ENCODE data around the gene ARNT2.

The ARNT2 gene

DNA sequence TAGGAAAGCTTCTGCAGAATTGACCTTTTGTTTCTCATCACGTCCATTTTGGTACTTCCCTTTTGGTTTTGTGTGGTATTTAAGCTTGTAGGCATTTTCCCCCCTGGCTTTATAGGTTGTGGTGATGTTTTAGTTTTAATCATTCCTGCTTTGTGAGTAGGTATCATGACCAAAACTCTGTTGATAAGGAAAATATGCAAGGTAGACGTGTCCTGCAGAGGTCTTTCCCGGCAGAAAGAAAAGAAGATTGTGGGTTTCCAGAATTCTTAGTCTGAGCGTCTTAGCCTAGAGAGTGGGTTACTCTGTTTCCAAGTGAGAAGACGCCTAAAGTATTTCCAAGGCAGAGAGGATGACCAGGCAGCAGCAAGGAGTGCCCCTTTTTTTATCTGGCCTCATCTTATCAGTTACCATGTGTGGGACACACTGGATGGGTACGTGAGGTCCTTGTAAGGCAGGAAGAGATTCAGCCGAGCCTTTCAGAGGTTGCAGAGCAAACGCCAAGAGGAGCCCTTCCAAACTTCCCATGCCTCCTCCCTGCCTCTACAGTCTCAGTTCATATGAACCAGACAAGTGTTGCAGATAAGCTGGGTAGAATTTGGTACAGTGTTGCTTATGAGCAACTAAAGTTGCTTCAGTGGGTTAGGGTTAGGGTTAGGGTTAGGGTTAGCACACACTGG lies 58.8 kb downstream of the ARNT2 start:
- no peaks in the 10 kb centered on the region for H3K27me3 ChIP-seq (replicated peaks; ENCODE audit: insufficient read depth, low read length)
- H3K27ac ChIP-seq (ENCODE audit: low read length), result no peak overlapping the region
- no peak for DNase-seq
- H3K79me2 ChIP-seq (ENCODE audit: low read length), result no peaks in the 10 kb centered on the region
- no peak overlapping the region for H2AFZ ChIP-seq (ENCODE audit: low read length)
- no peaks in the 10 kb centered on the region for H3K36me3 ChIP-seq (replicated peaks; ENCODE audit: insufficient read depth, low read length)
- no peaks in the 10 kb centered on the region for H3K4me1 ChIP-seq (ENCODE audit: low read length)
- H3K4me2 ChIP-seq (ENCODE audit: low read depth, low read length), result no peak overlapping the region
- no peaks in the 10 kb centered on the region for H3F3A ChIP-seq (ENCODE audit: insufficient read depth, low read length)
- H3K9me2 ChIP-seq (replicated peaks; ENCODE audit: insufficient read depth, low read length), result no peaks in the 10 kb centered on the region
- no peak overlapping the region for H3K9ac ChIP-seq (ENCODE audit: low read length)
- H3K9me3 ChIP-seq (replicated peaks; ENCODE audit: insufficient read depth, low read length), result no peaks in the 10 kb centered on the region
- H3K4me3 ChIP-seq (ENCODE audit: low read length), result no peak overlapping the region
- TF ChIP-seq EZH2 (optimal IDR thresholded peaks at IDR 0.05; ENCODE audit: low read depth, low read length) (no peak), EZH2phosphoT487 (IDR thresholded peaks at IDR 0.05; ENCODE audit: low read length) (no peak)
- TF ChIP-seq, protein P1, sequence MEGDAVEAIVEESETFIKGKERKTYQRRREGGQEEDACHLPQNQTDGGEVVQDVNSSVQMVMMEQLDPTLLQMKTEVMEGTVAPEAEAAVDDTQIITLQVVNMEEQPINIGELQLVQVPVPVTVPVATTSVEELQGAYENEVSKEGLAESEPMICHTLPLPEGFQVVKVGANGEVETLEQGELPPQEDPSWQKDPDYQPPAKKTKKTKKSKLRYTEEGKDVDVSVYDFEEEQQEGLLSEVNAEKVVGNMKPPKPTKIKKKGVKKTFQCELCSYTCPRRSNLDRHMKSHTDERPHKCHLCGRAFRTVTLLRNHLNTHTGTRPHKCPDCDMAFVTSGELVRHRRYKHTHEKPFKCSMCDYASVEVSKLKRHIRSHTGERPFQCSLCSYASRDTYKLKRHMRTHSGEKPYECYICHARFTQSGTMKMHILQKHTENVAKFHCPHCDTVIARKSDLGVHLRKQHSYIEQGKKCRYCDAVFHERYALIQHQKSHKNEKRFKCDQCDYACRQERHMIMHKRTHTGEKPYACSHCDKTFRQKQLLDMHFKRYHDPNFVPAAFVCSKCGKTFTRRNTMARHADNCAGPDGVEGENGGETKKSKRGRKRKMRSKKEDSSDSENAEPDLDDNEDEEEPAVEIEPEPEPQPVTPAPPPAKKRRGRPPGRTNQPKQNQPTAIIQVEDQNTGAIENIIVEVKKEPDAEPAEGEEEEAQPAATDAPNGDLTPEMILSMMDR (IDR thresholded peaks at IDR 0.05; ENCODE audit: low read length), result no peak
- H4K20me1 ChIP-seq (ENCODE audit: insufficient read depth, low read length), result no peaks in the 10 kb centered on the region

DNA sequence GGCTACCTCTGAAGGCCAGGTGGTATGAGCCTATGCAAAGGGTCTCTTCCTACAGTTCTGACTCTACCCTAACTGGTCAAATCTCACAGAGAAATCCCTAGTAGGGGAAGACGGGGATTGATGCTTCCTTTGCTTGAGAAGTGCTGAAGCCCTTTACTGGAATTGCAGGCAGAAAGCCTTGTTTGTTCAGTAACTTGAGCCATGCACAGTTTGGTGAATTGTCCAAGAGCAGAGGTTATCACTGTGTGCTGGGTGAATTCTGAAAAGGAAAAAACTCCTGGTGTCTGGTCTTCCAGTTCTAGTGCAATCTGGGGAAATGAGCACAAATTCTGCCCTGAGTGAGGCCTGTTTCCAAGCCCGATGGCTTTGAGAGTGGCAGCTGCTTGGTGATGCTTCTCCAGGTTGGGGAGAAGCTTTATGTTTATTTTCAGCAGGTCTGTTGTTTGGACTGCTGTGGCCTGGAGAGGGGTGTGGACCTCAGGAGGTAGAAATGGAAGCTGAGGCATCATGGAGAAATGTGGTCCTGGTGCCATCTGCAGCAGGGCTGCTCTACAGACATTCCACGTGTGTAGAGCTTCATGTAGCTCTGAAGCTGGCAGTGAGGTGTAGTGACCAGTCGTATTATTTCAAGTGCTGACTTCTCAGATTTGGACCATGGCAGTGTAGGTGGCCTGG lies 60.9 kb downstream of the ARNT2 start:
- Histone ChIP-seq H3K36me3 (replicated peaks; ENCODE audit: insufficient read depth, low read length) (no peaks in the 10 kb centered on the region), H3K79me2 (ENCODE audit: low read length) (no peaks in the 10 kb centered on the region), H2AFZ (ENCODE audit: low read length) (no peak overlapping the region), H3K27me3 (replicated peaks; ENCODE audit: insufficient read depth, low read length) (no peaks in the 10 kb centered on the region), H3K9me2 (replicated peaks; ENCODE audit: insufficient read depth, low read length) (no peaks in the 10 kb centered on the region), H3F3A (ENCODE audit: insufficient read depth, low read length) (no peaks in the 10 kb centered on the region), H3K9ac (ENCODE audit: low read length) (no peak overlapping the region), H4K20me1 (ENCODE audit: insufficient read depth, low read length) (no peaks in the 10 kb centered on the region), H3K27ac (ENCODE audit: low read length) (no peak overlapping the region), H3K4me1 (ENCODE audit: low read length) (no peaks in the 10 kb centered on the region), H3K4me3 (ENCODE audit: low read length) (no peak overlapping the region), H3K4me2 (ENCODE audit: low read depth, low read length) (no peak overlapping the region), H3K9me3 (replicated peaks; ENCODE audit: insufficient read depth, low read length) (no peaks in the 10 kb centered on the region)
- DNase-seq, result no peak
- TF ChIP-seq EZH2phosphoT487 (IDR thresholded peaks at IDR 0.05; ENCODE audit: low read length) (no peak), EZH2 (optimal IDR thresholded peaks at IDR 0.05; ENCODE audit: low read depth, low read length) (no peak)
- TF ChIP-seq, protein P1 (IDR thresholded peaks at IDR 0.05; ENCODE audit: low read length), result no peak

DNA sequence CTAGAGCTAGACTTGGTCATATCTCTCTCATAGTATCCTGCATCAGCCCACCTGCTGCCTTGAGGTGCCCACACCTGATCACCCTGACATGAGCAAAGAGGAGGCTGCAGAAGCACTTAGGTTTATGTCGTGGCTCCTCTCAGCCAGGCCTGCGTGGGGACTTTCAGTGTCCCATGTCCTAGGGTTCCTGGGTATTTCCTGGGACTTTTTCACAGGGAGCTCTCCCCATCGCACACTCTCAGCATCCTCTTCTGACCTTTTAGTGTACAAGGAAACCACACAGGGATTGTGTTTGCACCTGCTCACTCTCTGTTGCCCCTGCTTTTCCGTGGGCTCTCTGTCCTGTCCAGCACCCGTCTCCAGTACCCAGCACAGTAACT lies 61.4 kb downstream of the ARNT2 start:
- Histone ChIP-seq H4K20me1 (ENCODE audit: insufficient read depth, low read length) (no peaks in the 10 kb centered on the region), H2AFZ (ENCODE audit: low read length) (no peak overlapping the region), H3K9me3 (replicated peaks; ENCODE audit: insufficient read depth, low read length) (no peaks in the 10 kb centered on the region), H3K9me2 (replicated peaks; ENCODE audit: insufficient read depth, low read length) (no peaks in the 10 kb centered on the region), H3K4me3 (ENCODE audit: low read length) (no peak overlapping the region), H3K4me1 (ENCODE audit: low read length) (no peaks in the 10 kb centered on the region), H3K27me3 (replicated peaks; ENCODE audit: insufficient read depth, low read length) (no peaks in the 10 kb centered on the region), H3K79me2 (ENCODE audit: low read length) (no peaks in the 10 kb centered on the region), H3K27ac (ENCODE audit: low read length) (no peak overlapping the region), H3K36me3 (replicated peaks; ENCODE audit: insufficient read depth, low read length) (no peaks in the 10 kb centered on the region), H3K4me2 (ENCODE audit: low read depth, low read length) (no peak overlapping the region), H3K9ac (ENCODE audit: low read length) (no peak overlapping the region), H3F3A (ENCODE audit: insufficient read depth, low read length) (no peaks in the 10 kb centered on the region)
- no peak for DNase-seq
- no peak for TF ChIP-seq EZH2phosphoT487 (IDR thresholded peaks at IDR 0.05; ENCODE audit: low read length)
- TF ChIP-seq EZH2 (optimal IDR thresholded peaks at IDR 0.05; ENCODE audit: low read depth, low read length), result no peak
- TF ChIP-seq, protein P1 (IDR thresholded peaks at IDR 0.05; ENCODE audit: low read length), result no peak
